Panc1 (cell line): ENCODE results near the gene SLC16A7. TPM values are rescaled to one million over a fixed set of nuclear protein-coding genes. Genes with fewer than 3 reads are reported as not detected.

ENCODE experiments used
- ATAC-seq: fragments of 200-7000 bp; cut with Tn5 transposase; 2 replicates; pipeline ENCODE4 v1.9.1; 2020; ENCODE audit warnings: mild to moderate bottlenecking, moderate library complexity
- BruUV-seq: library from RNA; stranded (reverse); fragments of 400-500 nt; replicated peaks from 2 replicates; lab custom pipeline; 2021; lab: Mats Ljungman, UMichigan
- CTCF ChIA-PET: fragments of 300-600 bp; sonication (Branson Sonifier 250); formaldehyde crosslinking; loops from one replicate; lab custom pipeline; 2022; ENCODE audit warnings: antibody characterized with exemption; lab: Charles Lee
- POLR2A ChIA-PET: fragments of 300-600 bp; sonication (Branson Sonifier 250); formaldehyde crosslinking; loops from one replicate; lab custom pipeline; 2022; ENCODE audit warnings: antibody characterized with exemption; lab: Charles Lee
- DNase-seq: peaks from one replicate; pipeline ENCODE4 v3.0.0-alpha.2; 2010; ENCODE audit warnings: low read depth, low spot score
- H3K27ac ChIP-seq: 2 replicates; pipeline ENCODE4 v1.5.1; 2011; ENCODE audit warnings: mild to moderate bottlenecking, low read length, inconsistent platforms
- H3K27me3 ChIP-seq: fragments of 200-500 bp; sonication (Bioruptor generic); 2 replicates; pipeline ENCODE4 v1.6.0; 2014; ENCODE audit warnings: low read length, inconsistent platforms; ENCODE audit not compliant: control insufficient read depth, insufficient read depth
- H3K36me3 ChIP-seq: fragments of 200-500 bp; sonication (Bioruptor generic); 2 replicates; pipeline ENCODE4 v1.5.1; 2014; ENCODE audit warnings: inconsistent platforms, mild to moderate bottlenecking, low read length, moderate library complexity; ENCODE audit not compliant: control insufficient read depth, insufficient read depth
- H3K4me1 ChIP-seq: 2 replicates; pipeline ENCODE4 v1.5.1; 2011; ENCODE audit warnings: inconsistent platforms, mild to moderate bottlenecking, low read length, moderate library complexity; ENCODE audit not compliant: control insufficient read depth, insufficient read depth
- H3K4me3 ChIP-seq, 2 experiments: 2 replicates each; pipeline ENCODE4 v1.5.1; 2011 to 2012; ENCODE audit warnings: low read depth in 2 of 2, low read length in 2 of 2, mild to moderate bottlenecking in 2 of 2, inconsistent platforms in 1 of 2, moderate library complexity in 1 of 2
- H3K9me3 ChIP-seq: fragments of 200-500 bp; sonication (Bioruptor generic); 2 replicates; pipeline ENCODE4 v1.5.1; 2014; ENCODE audit warnings: low read depth, mild to moderate bottlenecking, inconsistent platforms, low read length, moderate library complexity; ENCODE audit not compliant: control insufficient read depth, insufficient read depth
- CTCF ChIP-seq: fragments of 450-650 bp; IDR thresholded peaks from 2 replicates; pipeline ENCODE4 v1.5.1; 2017; ENCODE audit warnings: mild to moderate bottlenecking
- POLR2AphosphoS5 ChIP-seq: IDR thresholded peaks from 2 replicates; pipeline ENCODE4 v1.6.1; 2012; ENCODE audit warnings: mild to moderate bottlenecking, low read depth, low read length, moderate library complexity
- REST ChIP-seq, 2 experiments: IDR thresholded peaks; 2 replicates each; pipeline ENCODE4 v1.6.1; 2011 to 2012; ENCODE audit warnings: low read depth in 2 of 2, control low read depth in 1 of 2, low read length in 1 of 2, mild to moderate bottlenecking in 1 of 2, moderate library complexity in 1 of 2; ENCODE audit not compliant: insufficient read depth in 1 of 2
- SIN3A ChIP-seq: IDR thresholded peaks from 2 replicates; pipeline ENCODE4 v1.6.1; 2012; ENCODE audit warnings: low read depth, mild to moderate bottlenecking, low read length, moderate library complexity, borderline replicate concordance; ENCODE audit not compliant: insufficient read depth
- TCF7L2 ChIP-seq: IDR thresholded peaks from 2 replicates; pipeline ENCODE4 v1.6.1; 2011; ENCODE audit warnings: mild to moderate bottlenecking, low read depth, low read length, inconsistent platforms
- in situ Hi-C: cut with HindIII; loops from 2 replicates; pipeline ENCODE4 v1.10.0; 2016; ENCODE audit warnings: low sequenced_read_pairs, low pct_unique_long_range_greater_than_20kb
- intact Hi-C: fragments of 100-400 bp; cut with micrococcal nuclease; formaldehyde crosslinking; loops from one replicate; pipeline ENCODE4 v1.10.0; 2022; ENCODE audit not compliant: unreplicated experiment
- total RNA-seq: library from RNA; stranded (reverse); gene quantifications from one replicate; pipeline ENCODE4 v1.2.1, GENCODE V29; 2021; ENCODE audit not compliant: unreplicated experiment

The SLC16A7 gene
- total RNA-seq, 1 experiment from 2014 or later: 0.33 TPM

GRCh38 chr12:59580050-59580449 lies 15.8 kb upstream of the SLC16A7 start:
- no TSS peak for BruUV-seq
- no peak for DNase-seq
- H3K27ac ChIP-seq: no peak overlapping the region
- intact Hi-C loops (no loop called here), in situ Hi-C loops (no loop called here)
- H3K4me3 ChIP-seq: no peak overlapping the region
- no peaks in the 10 kb centered on the region for H3K36me3 ChIP-seq
- no peaks in the 10 kb centered on the region for H3K27me3 ChIP-seq
- no peaks in the 10 kb centered on the region for H3K9me3 ChIP-seq
- H3K4me1 ChIP-seq: no peaks in the 10 kb centered on the region
- TF ChIP-seq CTCF: no peak
- no peak for TF ChIP-seq REST (IDR thresholded peaks at IDR 0.05; ENCODE audit: insufficient read depth in 1 of 2, low read depth in 2 of 2, low read length in 1 of 2)
- no peak for TF ChIP-seq SIN3A
- TF ChIP-seq POLR2AphosphoS5: no peak
- TF ChIP-seq TCF7L2: no peak
- POLR2A ChIA-PET: no interaction called here
- CTCF ChIA-PET: no interaction called here
- ATAC-seq: no peak

- no peaks in the 10 kb centered on the region for H3K36me3 ChIP-seq
- intact Hi-C loops (no loop called here), in situ Hi-C loops (no loop called here)
- no peak overlapping the region for H3K27ac ChIP-seq
- no peak for TF ChIP-seq TCF7L2
- DNase-seq (no peak), ATAC-seq (no peak)
- no peaks in the 10 kb centered on the region for H3K9me3 ChIP-seq
- POLR2A ChIA-PET: no interaction called here
- H3K4me3 ChIP-seq: no peak overlapping the region
- BruUV-seq: no TSS peak
- CTCF ChIA-PET: no interaction called here
- no peaks in the 10 kb centered on the region for H3K4me1 ChIP-seq
- H3K27me3 ChIP-seq: no peaks in the 10 kb centered on the region
These were observed 12.7 kb upstream of the SLC16A7 start for GRCh38 chr12:59583003-59583712.

- Histone ChIP-seq H3K27ac (no peak overlapping the region), H3K4me1 (no peaks in the 10 kb centered on the region), H3K9me3 (no peaks in the 10 kb centered on the region), H3K36me3 (no peaks in the 10 kb centered on the region), H3K27me3 (no peaks in the 10 kb centered on the region), H3K4me3 (no peak overlapping the region)
- intact Hi-C loops: no loop called here
- ChIA-PET POLR2A (no interaction called here), CTCF (no interaction called here)
- BruUV-seq: no TSS peak
- DNase-seq: no peak
- no peak for ATAC-seq
- no peak for TF ChIP-seq SIN3A
- no peak for TF ChIP-seq POLR2AphosphoS5
- no peak for TF ChIP-seq REST (IDR thresholded peaks at IDR 0.05; ENCODE audit: insufficient read depth in 1 of 2, low read depth in 2 of 2, low read length in 1 of 2)
- TF ChIP-seq TCF7L2: no peak
- TF ChIP-seq CTCF: no peak
- in situ Hi-C loops: no loop called here
These were observed 8.1 kb upstream of the SLC16A7 start for GRCh38 chr12:59587710-59588109.
